Activated naive CD8-positive, alpha-beta T cell treated with anti-CD3 and anti-CD28 coated beads, Interleukin-2, amount 50 U/mL, for 24 hours (primary cell): Measurements from ENCODE around the gene CTNNBL1.

ENCODE experiments used
- ATAC-seq: fragments of 150-1000 bp; cut with Tn5 transposase; one replicate; pipeline ENCODE4 v1.10.0; 2021
- DNase-seq: peaks from one replicate; pipeline ENCODE4 v3.0.0; 2021
- H3K27ac Mint-ChIP-seq: one replicate; pipeline ENCODE4 v1.8.0; 2021; ENCODE audit warnings: mild to moderate bottlenecking, mixed read lengths
- H3K27me3 Mint-ChIP-seq: one replicate; pipeline ENCODE4 v1.8.0; 2021; ENCODE audit warnings: mixed read lengths
- H3K36me3 Mint-ChIP-seq: one replicate; pipeline ENCODE4 v1.8.0; 2021; ENCODE audit warnings: low read depth, mixed read lengths
- H3K4me1 Mint-ChIP-seq: one replicate; pipeline ENCODE4 v1.8.0; 2021; ENCODE audit warnings: mixed read lengths
- H3K4me3 Mint-ChIP-seq: one replicate; pipeline ENCODE4 v1.8.0; 2021; ENCODE audit warnings: mild to moderate bottlenecking, moderate library complexity, mixed read lengths
- H3K9me3 Mint-ChIP-seq: one replicate; pipeline ENCODE4 v1.8.0; 2021; ENCODE audit warnings: mixed read lengths

Gene CTNNBL1

GRCh38 chr20:37904008-37904642 lies 210.3 kb downstream of the CTNNBL1 start:
- Mint-ChIP-seq H3K4me3 (peak overlapping the region; percentile 69), H3K27me3 (peaks cover 64% of the 10 kb centered on the region), H3K36me3 (peaks cover 3% of the 10 kb centered on the region), H3K9me3 (no peaks in the 10 kb centered on the region), H3K4me1 (peaks cover 9% of the 10 kb centered on the region), H3K27ac (no peak overlapping the region)
- no peak for ATAC-seq
- DNase-seq = no peak

GRCh38 chr20:37904845-37905373 lies 211.1 kb downstream of the CTNNBL1 start:
- DNase-seq (no peak), ATAC-seq (no peak)
- no peak overlapping the region for H3K4me3 Mint-ChIP-seq
- H3K27me3 Mint-ChIP-seq = peaks cover 57% of the 10 kb centered on the region
- no peaks in the 10 kb centered on the region for H3K9me3 Mint-ChIP-seq
- peaks cover 9% of the 10 kb centered on the region for H3K4me1 Mint-ChIP-seq
- H3K27ac Mint-ChIP-seq = no peak overlapping the region
- peaks cover 3% of the 10 kb centered on the region for H3K36me3 Mint-ChIP-seq

GRCh38 chr20:37905671-37906613 lies 212.1 kb downstream of the CTNNBL1 start:
- H3K4me1 Mint-ChIP-seq = peaks cover 9% of the 10 kb centered on the region
- ATAC-seq = no peak
- peaks cover 55% of the 10 kb centered on the region for H3K27me3 Mint-ChIP-seq
- H3K27ac Mint-ChIP-seq = no peak overlapping the region
- H3K4me3 Mint-ChIP-seq = no peak overlapping the region
- DNase-seq = no peak
- peaks cover 3% of the 10 kb centered on the region for H3K36me3 Mint-ChIP-seq
- H3K9me3 Mint-ChIP-seq = no peaks in the 10 kb centered on the region

- no peak for ATAC-seq
- DNase-seq = no peak
- H3K4me3 Mint-ChIP-seq = no peak overlapping the region
- H3K27me3 Mint-ChIP-seq = peaks cover 48% of the 10 kb centered on the region
- H3K9me3 Mint-ChIP-seq = no peaks in the 10 kb centered on the region
- no peak overlapping the region for H3K27ac Mint-ChIP-seq
- no peaks in the 10 kb centered on the region for H3K36me3 Mint-ChIP-seq
- peaks cover 6% of the 10 kb centered on the region for H3K4me1 Mint-ChIP-seq
Measured at GRCh38 chr20:37907330-37907676, 213.5 kb downstream of the CTNNBL1 start.

- no peak for DNase-seq
- peaks cover 49% of the 10 kb centered on the region for H3K27me3 Mint-ChIP-seq
Measured at GRCh38 chr20:37907677-37908401, 214.0 kb downstream of the CTNNBL1 start.

GRCh38 chr20:37911261-37911660 lies 217.4 kb downstream of the CTNNBL1 start:
- H3K27ac Mint-ChIP-seq = no peak overlapping the region
- ATAC-seq = no peak
- peaks cover 53% of the 10 kb centered on the region for H3K27me3 Mint-ChIP-seq
- no peak overlapping the region for H3K4me3 Mint-ChIP-seq
- H3K4me1 Mint-ChIP-seq = peaks cover 17% of the 10 kb centered on the region
- DNase-seq = no peak
- no peaks in the 10 kb centered on the region for H3K9me3 Mint-ChIP-seq
- no peaks in the 10 kb centered on the region for H3K36me3 Mint-ChIP-seq

More at GRCh38 chr20:37907677-37908401, 214.0 kb downstream of the CTNNBL1 start:
- no peak for ATAC-seq
- Mint-ChIP-seq H3K4me1 (peaks cover 7% of the 10 kb centered on the region), H3K9me3 (no peaks in the 10 kb centered on the region), H3K4me3 (no peak overlapping the region), H3K27ac (no peak overlapping the region), H3K36me3 (no peaks in the 10 kb centered on the region)

GRCh38 chr20:37911838-37912281 lies 218.0 kb downstream of the CTNNBL1 start:
- no peak for DNase-seq
- Mint-ChIP-seq H3K9me3 (no peaks in the 10 kb centered on the region), H3K36me3 (no peaks in the 10 kb centered on the region), H3K27ac (no peak overlapping the region), H3K27me3 (peaks cover 53% of the 10 kb centered on the region), H3K4me3 (no peak overlapping the region), H3K4me1 (peaks cover 17% of the 10 kb centered on the region)
- no peak for ATAC-seq

- H3K36me3 Mint-ChIP-seq = no peaks in the 10 kb centered on the region
- H3K4me3 Mint-ChIP-seq = no peak overlapping the region
- DNase-seq = no peak
- H3K4me1 Mint-ChIP-seq = peaks cover 17% of the 10 kb centered on the region
- ATAC-seq = peak; percentile 62
- H3K27ac Mint-ChIP-seq = no peak overlapping the region
- no peaks in the 10 kb centered on the region for H3K9me3 Mint-ChIP-seq
- H3K27me3 Mint-ChIP-seq = peaks cover 51% of the 10 kb centered on the region
Measured at GRCh38 chr20:37912874-37913273, 219.0 kb downstream of the CTNNBL1 start.

GRCh38 chr20:37913567-37914366 lies 219.9 kb downstream of the CTNNBL1 start:
- H3K4me3 Mint-ChIP-seq = no peak overlapping the region
- ATAC-seq (no peak), DNase-seq (no peak)
- H3K4me1 Mint-ChIP-seq = peaks cover 17% of the 10 kb centered on the region
- peaks cover 52% of the 10 kb centered on the region for H3K27me3 Mint-ChIP-seq
- no peaks in the 10 kb centered on the region for H3K36me3 Mint-ChIP-seq
- peak overlapping the region; percentile 35 for H3K27ac Mint-ChIP-seq
- no peaks in the 10 kb centered on the region for H3K9me3 Mint-ChIP-seq

GRCh38 chr20:37914367-37914671 lies 220.5 kb downstream of the CTNNBL1 start:
- H3K36me3 Mint-ChIP-seq = no peaks in the 10 kb centered on the region
- ATAC-seq (no peak), DNase-seq (no peak)
- H3K27ac Mint-ChIP-seq = no peak overlapping the region
- H3K27me3 Mint-ChIP-seq = peaks cover 47% of the 10 kb centered on the region
- peak overlapping the region; percentile 34 for H3K4me3 Mint-ChIP-seq
- no peaks in the 10 kb centered on the region for H3K9me3 Mint-ChIP-seq
- H3K4me1 Mint-ChIP-seq = peaks cover 17% of the 10 kb centered on the region

GRCh38 chr20:37914672-37915433 lies 221.0 kb downstream of the CTNNBL1 start:
- no peaks in the 10 kb centered on the region for H3K9me3 Mint-ChIP-seq
- no peak for ATAC-seq

GRCh38 chr20:37915434-37915787 lies 221.6 kb downstream of the CTNNBL1 start:
- Mint-ChIP-seq H3K27me3 (peaks cover 47% of the 10 kb centered on the region), H3K27ac (no peak overlapping the region), H3K9me3 (no peaks in the 10 kb centered on the region), H3K4me3 (no peak overlapping the region), H3K4me1 (peaks cover 17% of the 10 kb centered on the region), H3K36me3 (no peaks in the 10 kb centered on the region)
- DNase-seq = no peak
- no peak for ATAC-seq

More at GRCh38 chr20:37914672-37915433, 221.0 kb downstream of the CTNNBL1 start:
- Mint-ChIP-seq H3K4me3 (peak overlapping the region; percentile 34), H3K4me1 (peaks cover 17% of the 10 kb centered on the region), H3K27ac (peak overlapping the region; percentile 53), H3K36me3 (no peaks in the 10 kb centered on the region), H3K27me3 (peaks cover 47% of the 10 kb centered on the region)
- DNase-seq = peak; percentile 22

GRCh38 chr20:37915800-37916570 lies 222.2 kb downstream of the CTNNBL1 start:
- H3K27me3 Mint-ChIP-seq = peaks cover 43% of the 10 kb centered on the region
- ATAC-seq = no peak
- H3K36me3 Mint-ChIP-seq = no peaks in the 10 kb centered on the region
- H3K4me3 Mint-ChIP-seq = no peak overlapping the region
- H3K9me3 Mint-ChIP-seq = no peaks in the 10 kb centered on the region
- no peak overlapping the region for H3K27ac Mint-ChIP-seq
- DNase-seq = no peak
- H3K4me1 Mint-ChIP-seq = peaks cover 20% of the 10 kb centered on the region
